Thoracic aorta endothelial cell (primary cell): ENCODE measurements around the gene HES1. TPM values are rescaled to one million over a fixed set of nuclear protein-coding genes. Genes with fewer than 3 reads are reported as not detected.

Experiments used
- small RNA-seq: library from RNA; depleted of rRNA; stranded (forward); fragments of <200 nt; gene quantifications from one replicate; pipeline ENCODE3, GENCODE V24; 2012
- total RNA-seq: library from RNA; depleted of rRNA; stranded (reverse); fragments of >200 nt; gene quantifications from 2 replicates; pipeline ENCODE4 v1.2.3, GENCODE V29; 2012

Gene HES1
- 27.0 and 33.6 TPM in 2 replicates for total RNA-seq

GRCh38 chr3:194135806-194136518 lies at the start of gene HES1:
HES1 (plus strand) TSS chr3:194136148; CDS start chr3:194136381, 233 bp downstream.

Small RNA genes within 50 kb of the gene (small RNA-seq; reads per million reads assigned to genes)
- not detected for gene RN7SL215P

Other genes starting within 250 kb of the HES1 start
- gene CPN2, start 215.2 kb downstream of the HES1 start, total RNA-seq = not detected in 2 replicates
- under 0.01 TPM in 1 of 2 replicates, not detected in the other for gene LRRC15, start 233.6 kb downstream of the HES1 start, total RNA-seq